ENCODE data around the gene RNF212.

GRCh38 chr4:1056671-1057402 lies 56.5 kb downstream of the RNF212 start:
- TF ChIP-seq POLR2AphosphoS5 (IDR thresholded peaks at IDR 0.05; ENCODE audit: low read depth, low read length), result no peak
- TF ChIP-seq SIN3A (IDR thresholded peaks at IDR 0.05; ENCODE audit: borderline replicate concordance, insufficient read depth, low read length), result no peak
- no peak for TF ChIP-seq TAF1 (IDR thresholded peaks at IDR 0.05; ENCODE audit: borderline replicate concordance, insufficient read depth, low read length)
- no peak for TF ChIP-seq FOXP2 (optimal IDR thresholded peaks at IDR 0.05; ENCODE audit: borderline replicate concordance, extremely low read depth, extremely low read length, insufficient read depth)
- no peak for TF ChIP-seq REST (IDR thresholded peaks at IDR 0.05; ENCODE audit: insufficient read depth in 1 of 2, low read depth in 2 of 2, low read length in 2 of 2)
